Thoracic aorta (tissue), 2 donors: ENCODE results near the gene RPL27A. TPM values are rescaled to one million over a fixed set of nuclear protein-coding genes. Genes with fewer than 3 reads are reported as not detected.

Experiments
- ATAC-seq: fragments of 150-250 bp; one replicate; pipeline ENCODE4 v1.8.0; 2017; ENCODE audit warnings: low read depth; ENCODE audit not compliant: insufficient number of reproducible peaks, low FRiP score
- DNase-seq: peaks from one replicate; pipeline ENCODE4 v3.0.0-alpha.2; 2020; ENCODE audit warnings: low spot score
- H3K27ac ChIP-seq, 2 donors: fragments of 200-600 bp; sonication (generic); 1 replicate in 1 of 2; 2 replicates in 1 of 2; pipeline ENCODE4 v1.5.1; 2016; ENCODE audit warnings: mild to moderate bottlenecking in 2 of 2, moderate library complexity in 2 of 2
- H3K27me3 ChIP-seq: fragments of 200-600 bp; sonication (generic); replicated peaks from 2 replicates; pipeline ENCODE4 v1.6.0; 2016; ENCODE audit warnings: mild to moderate bottlenecking; ENCODE audit not compliant: insufficient read depth
- H3K36me3 ChIP-seq: fragments of 200-600 bp; sonication (generic); one replicate; pipeline ENCODE4 v1.5.1; 2016
- H3K4me1 ChIP-seq, 2 donors: fragments of 200-600 bp; sonication (generic); 1 replicate in 1 of 2; 2 replicates in 1 of 2; pipeline versions ENCODE4 v1.5.1 to v1.6.0; 2016; ENCODE audit warnings: low read depth in 2 of 2, mild to moderate bottlenecking in 1 of 2; ENCODE audit not compliant: control insufficient read depth in 1 of 2
- H3K4me3 ChIP-seq: fragments of 200-600 bp; sonication (generic); 2 replicates; pipeline ENCODE4 v1.5.1; 2016; ENCODE audit warnings: mild to moderate bottlenecking
- H3K9me3 ChIP-seq: fragments of 200-600 bp; sonication (generic); 2 replicates; pipeline ENCODE4 v1.5.1; 2016
- CTCF ChIP-seq: fragments of 200-600 bp; sonication (generic); IDR thresholded peaks from one replicate; pipeline ENCODE4 v1.5.1; 2019; ENCODE audit warnings: antibody characterized with exemption
- total RNA-seq, 2 donors: library from RNA; depleted of rRNA; stranded (reverse); fragments of >200 nt; gene quantifications; one replicate each; pipeline versions ENCODE4 v1.1.0 to v1.2.3, GENCODE V29; 2016

The RPL27A gene
- total RNA-seq, 2 donors from 2014 or later = 537 to 617 TPM

DNA sequence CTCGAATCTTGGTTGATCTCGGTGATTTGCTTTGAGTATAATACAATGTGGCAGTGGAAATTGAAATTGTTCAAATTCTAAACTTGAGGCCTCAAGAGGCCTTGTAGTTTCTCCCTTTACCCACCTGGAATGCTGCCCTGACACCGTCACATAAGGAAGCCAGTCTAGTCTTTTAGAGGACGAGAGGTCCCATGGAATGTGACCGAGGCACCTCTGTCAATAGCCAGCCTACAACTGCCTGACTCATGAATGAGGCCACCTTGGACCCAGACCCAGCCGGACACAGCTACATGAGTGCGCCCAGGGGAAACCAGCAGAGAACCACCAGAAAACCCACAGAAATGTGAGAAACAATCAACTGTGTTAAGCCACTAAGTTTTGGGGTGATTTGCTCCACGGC, 52.5 kb downstream of the RPL27A start:
- H3K4me1 ChIP-seq = peaks cover 37 to 70% of the 10 kb centered on the region in 2 donors
- no peak for TF ChIP-seq CTCF

DNA sequence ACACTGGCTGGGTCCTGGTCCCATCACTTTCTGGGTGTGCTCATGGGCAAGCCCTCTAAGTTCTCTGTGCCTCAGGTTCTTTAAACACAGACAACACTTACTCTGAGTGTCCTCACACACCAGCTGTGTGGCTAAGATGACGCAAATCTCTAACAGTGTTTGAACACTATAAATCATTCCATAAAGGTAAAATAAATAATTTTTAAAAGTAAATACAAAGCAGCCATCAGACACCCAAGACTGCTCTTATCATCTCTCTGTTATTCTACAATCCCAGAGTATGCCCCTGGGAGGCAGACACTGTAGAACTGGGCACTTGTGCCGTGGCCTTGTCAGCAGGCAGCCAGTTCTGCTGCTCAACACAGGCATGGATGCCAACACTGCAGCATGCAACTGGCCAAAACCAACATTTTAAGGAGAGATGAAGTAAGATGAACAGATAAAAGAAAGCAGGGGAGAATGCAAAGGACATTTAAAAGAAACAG, 56.8 kb downstream of the RPL27A start:
- Histone ChIP-seq H3K4me1 (peaks cover 23 to 58% of the 10 kb centered on the region in 2 donors), H3K36me3 (no peaks in the 10 kb centered on the region), H3K4me3 (no peak overlapping the region), H3K9me3 (no peaks in the 10 kb centered on the region), H3K27me3 (no peaks in the 10 kb centered on the region), H3K27ac (peak overlapping the region; percentile 8 to 38)
- ATAC-seq (no peak), DNase-seq (no peak)
- no peak for TF ChIP-seq CTCF

More for the DNA sequence above, 52.5 kb downstream of the RPL27A start:
- Histone ChIP-seq H3K4me3 (no peak overlapping the region), H3K9me3 (no peaks in the 10 kb centered on the region), H3K36me3 (peaks cover 5% of the 10 kb centered on the region), H3K27me3 (no peaks in the 10 kb centered on the region), H3K27ac (no peak overlapping the region)
- no peak for DNase-seq
- ATAC-seq = no peak

Other genes starting within 250 kb of the RPL27A start
- gene STK33, start 88.6 kb upstream of the RPL27A start, total RNA-seq = 1 to 10 TPM in 1 of 2 donors, not detected in 1; 1.3 TPM
- gene TRIM66, start 127 bp upstream of the RPL27A start, total RNA-seq = 10 to 100 TPM; 10.2 to 18.1 TPM
- gene AKIP1, start 228.4 kb downstream of the RPL27A start, total RNA-seq = 10 to 100 TPM; 28.8 to 58.7 TPM